Mesothelial cell of epicardium (in vitro differentiated cells): ENCODE data around the gene IYD. TPM values are rescaled to one million over a fixed set of nuclear protein-coding genes. Genes with fewer than 3 reads are reported as not detected.

Experiments used
- DNase-seq, 2 experiments: peaks; one replicate each; pipeline ENCODE4 v3.0.0; 2021; ENCODE audit warnings: low spot score in 2 of 2; ENCODE audit not compliant: unreplicated experiment in 2 of 2
- H3K27ac Mint-ChIP-seq: 2 replicates; pipeline ENCODE4 v1.8.0; 2021; ENCODE audit warnings: mixed read lengths
- H3K27me3 Mint-ChIP-seq: 2 replicates; pipeline ENCODE4 v1.8.0; 2021; ENCODE audit warnings: low read depth, mixed read lengths
- H3K36me3 Mint-ChIP-seq: 2 replicates; pipeline ENCODE4 v1.8.0; 2021; ENCODE audit warnings: mixed read lengths
- H3K4me1 Mint-ChIP-seq: 2 replicates; pipeline ENCODE4 v1.8.0; 2021; ENCODE audit warnings: mixed read lengths
- H3K4me3 Mint-ChIP-seq: 2 replicates; pipeline ENCODE4 v1.8.0; 2021; ENCODE audit warnings: mild to moderate bottlenecking, moderate library complexity, mixed read lengths
- H3K9me3 Mint-ChIP-seq: 2 replicates; pipeline ENCODE4 v1.8.0; 2021; ENCODE audit warnings: mixed read lengths
- total RNA-seq: library from RNA; stranded (reverse); gene quantifications from 3 replicates; pipeline ENCODE4 v1.2.1, GENCODE V29; 2021
- TF ChIP-seq, protein P1 (sequence below): fragments of 200-600 bp; sonication (generic); IDR thresholded peaks from one replicate; pipeline ENCODE4 v1.5.0; 2021; ENCODE audit warnings: antibody characterized with exemption; ENCODE audit not compliant: unreplicated experiment

The IYD gene
- total RNA-seq, 1 donor from 2014 or later, result not detected

DNA sequence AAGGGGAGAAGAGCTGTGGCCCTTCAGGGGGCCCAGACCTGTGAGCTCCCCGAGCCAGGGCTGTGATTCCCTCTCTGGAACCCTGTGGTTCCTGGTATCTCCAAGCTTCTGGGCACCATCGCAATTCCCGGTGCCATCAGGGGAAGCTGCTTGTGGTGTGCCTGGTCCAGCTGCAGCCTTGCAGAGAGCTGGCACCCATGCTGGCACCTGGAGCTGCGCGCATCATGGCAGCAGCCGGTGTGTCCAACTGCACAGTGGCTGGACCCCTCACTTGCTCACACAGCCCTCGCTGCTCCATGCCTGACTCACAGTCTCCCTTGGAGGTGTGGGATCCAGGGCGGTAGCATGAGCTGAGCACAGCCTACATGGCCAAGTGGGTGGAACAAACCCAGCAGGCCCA, 56.7 kb downstream of the IYD start:
- H3K4me1 Mint-ChIP-seq, result peaks cover 31% of the 10 kb centered on the region
- H3K4me3 Mint-ChIP-seq, result no peak overlapping the region
- TF ChIP-seq, protein P1, sequence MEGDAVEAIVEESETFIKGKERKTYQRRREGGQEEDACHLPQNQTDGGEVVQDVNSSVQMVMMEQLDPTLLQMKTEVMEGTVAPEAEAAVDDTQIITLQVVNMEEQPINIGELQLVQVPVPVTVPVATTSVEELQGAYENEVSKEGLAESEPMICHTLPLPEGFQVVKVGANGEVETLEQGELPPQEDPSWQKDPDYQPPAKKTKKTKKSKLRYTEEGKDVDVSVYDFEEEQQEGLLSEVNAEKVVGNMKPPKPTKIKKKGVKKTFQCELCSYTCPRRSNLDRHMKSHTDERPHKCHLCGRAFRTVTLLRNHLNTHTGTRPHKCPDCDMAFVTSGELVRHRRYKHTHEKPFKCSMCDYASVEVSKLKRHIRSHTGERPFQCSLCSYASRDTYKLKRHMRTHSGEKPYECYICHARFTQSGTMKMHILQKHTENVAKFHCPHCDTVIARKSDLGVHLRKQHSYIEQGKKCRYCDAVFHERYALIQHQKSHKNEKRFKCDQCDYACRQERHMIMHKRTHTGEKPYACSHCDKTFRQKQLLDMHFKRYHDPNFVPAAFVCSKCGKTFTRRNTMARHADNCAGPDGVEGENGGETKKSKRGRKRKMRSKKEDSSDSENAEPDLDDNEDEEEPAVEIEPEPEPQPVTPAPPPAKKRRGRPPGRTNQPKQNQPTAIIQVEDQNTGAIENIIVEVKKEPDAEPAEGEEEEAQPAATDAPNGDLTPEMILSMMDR, result no peak
- no peak for DNase-seq
- H3K36me3 Mint-ChIP-seq, result no peaks in the 10 kb centered on the region
- no peaks in the 10 kb centered on the region for H3K27me3 Mint-ChIP-seq
- H3K9me3 Mint-ChIP-seq, result peaks cover 6% of the 10 kb centered on the region
- H3K27ac Mint-ChIP-seq, result no peak overlapping the region

DNA sequence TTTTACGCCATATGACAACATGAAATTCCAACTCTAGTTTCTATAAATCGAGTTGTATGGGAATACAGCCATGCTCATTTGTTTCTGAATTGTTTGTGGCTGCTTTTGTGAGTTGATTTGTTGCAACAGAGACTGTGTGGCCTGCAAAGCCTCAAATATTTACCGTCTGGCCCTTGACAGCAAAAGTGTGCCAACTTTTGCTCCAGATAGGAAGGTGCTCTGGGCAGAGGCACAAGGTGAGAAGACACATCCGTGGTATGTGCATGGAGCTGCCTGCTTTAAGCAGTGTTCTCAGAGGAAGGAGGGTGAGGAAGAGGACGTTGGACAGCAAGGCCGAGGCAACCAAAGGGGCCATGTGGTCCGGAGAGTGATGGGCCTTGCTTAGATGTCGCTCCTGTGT, 57.4 kb downstream of the IYD start:
- no peak overlapping the region for H3K27ac Mint-ChIP-seq
- TF ChIP-seq, protein P1, result no peak
- peaks cover 31% of the 10 kb centered on the region for H3K4me1 Mint-ChIP-seq
- H3K4me3 Mint-ChIP-seq, result no peak overlapping the region
- H3K9me3 Mint-ChIP-seq, result no peaks in the 10 kb centered on the region
- H3K27me3 Mint-ChIP-seq, result no peaks in the 10 kb centered on the region
- H3K36me3 Mint-ChIP-seq, result no peaks in the 10 kb centered on the region
- no peak for DNase-seq

DNA sequence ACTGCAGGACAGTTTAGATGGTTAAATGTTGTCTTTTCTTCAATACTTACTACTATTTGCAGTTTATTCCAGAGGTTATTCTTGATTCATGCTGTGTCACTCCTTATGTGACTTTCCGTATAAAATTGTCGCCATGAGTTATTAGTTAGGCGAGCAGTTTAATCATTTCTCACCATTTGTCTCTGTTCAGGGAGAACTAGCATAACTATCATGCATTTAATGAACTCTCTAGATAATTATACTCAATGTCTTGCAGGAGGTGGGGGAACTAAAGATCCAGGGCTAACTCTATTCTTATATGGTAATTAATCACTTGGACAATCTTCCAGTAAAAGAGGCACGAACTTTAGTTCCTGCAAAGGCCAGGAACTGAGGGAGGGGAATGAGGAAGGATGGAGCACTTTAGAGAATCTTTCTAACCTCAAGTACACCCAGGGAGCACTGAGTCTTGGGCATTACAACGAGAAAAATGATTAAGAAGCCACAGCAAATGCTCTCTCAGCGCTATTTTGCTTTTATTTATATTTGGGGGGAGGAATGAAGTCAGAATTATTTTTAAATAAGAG, 58.3 kb downstream of the IYD start:
- peaks cover 34% of the 10 kb centered on the region for H3K4me1 Mint-ChIP-seq
- TF ChIP-seq, protein P1, result no peak
- H3K27ac Mint-ChIP-seq, result no peak overlapping the region
- H3K4me3 Mint-ChIP-seq, result no peak overlapping the region
- no peaks in the 10 kb centered on the region for H3K36me3 Mint-ChIP-seq
- H3K27me3 Mint-ChIP-seq, result no peaks in the 10 kb centered on the region
- H3K9me3 Mint-ChIP-seq, result no peaks in the 10 kb centered on the region
- DNase-seq, result no peak

DNA sequence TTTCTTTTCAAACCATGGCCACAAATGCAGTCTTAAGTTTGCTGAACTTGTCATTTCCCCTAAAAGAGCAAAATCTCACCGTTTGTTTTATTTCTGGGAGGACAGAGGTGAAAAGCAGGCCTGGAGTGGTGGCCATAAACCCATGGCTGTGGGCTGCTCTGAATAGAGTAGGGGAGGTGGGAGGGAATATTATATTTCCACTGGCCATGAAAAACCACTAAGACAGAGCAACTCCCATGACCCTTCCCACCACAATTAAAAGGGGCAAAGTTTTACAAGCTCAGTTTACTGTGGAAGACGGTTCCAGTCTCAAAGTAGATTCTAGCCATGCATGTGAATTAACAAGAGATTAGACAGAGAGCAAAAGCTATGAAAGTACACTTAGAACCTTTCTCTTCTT, 59.0 kb downstream of the IYD start:
- DNase-seq, result no peak
- TF ChIP-seq, protein P1, result no peak
- H3K4me3 Mint-ChIP-seq, result no peak overlapping the region
- H3K27me3 Mint-ChIP-seq, result no peaks in the 10 kb centered on the region
- no peaks in the 10 kb centered on the region for H3K9me3 Mint-ChIP-seq
- H3K27ac Mint-ChIP-seq, result no peak overlapping the region
- H3K36me3 Mint-ChIP-seq, result no peaks in the 10 kb centered on the region
- peaks cover 38% of the 10 kb centered on the region for H3K4me1 Mint-ChIP-seq

DNA sequence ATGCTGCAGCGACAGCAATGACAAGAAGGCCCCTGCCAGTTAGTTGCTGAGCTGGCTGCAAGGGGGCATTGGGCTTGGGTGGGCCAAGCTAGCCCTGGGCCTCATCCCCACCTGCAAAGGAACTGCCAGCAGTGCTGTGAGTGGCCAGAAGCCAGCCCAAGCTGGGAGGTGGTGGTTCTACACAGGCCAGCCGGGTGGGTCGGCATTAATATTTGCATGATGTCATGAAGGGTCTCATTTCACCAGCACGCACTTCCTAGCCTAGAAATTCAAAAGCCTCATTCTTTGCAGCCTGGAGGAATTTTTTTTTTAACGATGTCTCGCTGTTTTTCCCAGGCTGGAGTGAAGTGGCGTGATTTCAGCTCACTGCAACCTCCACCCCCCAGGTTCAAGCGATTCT, 62.0 kb downstream of the IYD start:
- no peak for DNase-seq

More for the DNA sequence above, 62.0 kb downstream of the IYD start:
- H3K36me3 Mint-ChIP-seq, result no peaks in the 10 kb centered on the region
- no peaks in the 10 kb centered on the region for H3K9me3 Mint-ChIP-seq
- TF ChIP-seq, protein P1, result no peak
- peaks cover 46% of the 10 kb centered on the region for H3K4me1 Mint-ChIP-seq
- no peak overlapping the region for H3K27ac Mint-ChIP-seq
- no peak overlapping the region for H3K4me3 Mint-ChIP-seq
- no peaks in the 10 kb centered on the region for H3K27me3 Mint-ChIP-seq
